Liver (tissue), 9 donors: ENCODE results near the gene ECI1. TPM values are rescaled to one million over a fixed set of nuclear protein-coding genes. Genes with fewer than 3 reads are reported as not detected.

Source experiments
- DNase-seq: peaks from one replicate; pipeline ENCODE4 v3.0.0-alpha.2; 2017; ENCODE audit warnings: low spot score
- H3K27ac ChIP-seq, 2 donors: one replicate each; pipeline ENCODE4 v1.7.0; 2013; ENCODE audit warnings: inconsistent platforms in 2 of 2, low read length in 2 of 2, control low read depth in 1 of 2, low read depth in 1 of 2, mild to moderate bottlenecking in 1 of 2
- H3K27me3 ChIP-seq, 4 donors: one replicate each; pipeline versions ENCODE4 v1.6.1 to v1.7.0; 2013; ENCODE audit warnings: low read length in 3 of 4, inconsistent platforms in 1 of 4, mild to moderate bottlenecking in 1 of 4, moderate library complexity in 1 of 4; ENCODE audit not compliant: control insufficient read depth in 4 of 4, insufficient read depth in 4 of 4
- H3K36me3 ChIP-seq, 4 donors: one replicate each; pipeline versions ENCODE4 v1.6.1 to v1.7.0; 2013; ENCODE audit warnings: low read length in 3 of 4, mild to moderate bottlenecking in 3 of 4, low read depth in 1 of 4, moderate library complexity in 1 of 4; ENCODE audit not compliant: control insufficient read depth in 4 of 4, insufficient read depth in 3 of 4
- H3K4me1 ChIP-seq, 4 donors: one replicate each; pipeline versions ENCODE4 v1.6.1 to v1.7.0; 2013; ENCODE audit warnings: low read length in 3 of 4, mild to moderate bottlenecking in 3 of 4, moderate library complexity in 1 of 4; ENCODE audit not compliant: control insufficient read depth in 4 of 4, insufficient read depth in 4 of 4
- H3K4me3 ChIP-seq, 3 donors: one replicate each; pipeline versions ENCODE4 v1.6.1 to v1.7.0; 2013; ENCODE audit warnings: low read length in 3 of 3, control low read depth in 1 of 3, low read depth in 1 of 3, mild to moderate bottlenecking in 1 of 3
- H3K9ac ChIP-seq, 2 donors: one replicate each; pipeline ENCODE4 v1.7.0; 2013; ENCODE audit warnings: low read length in 2 of 2, mild to moderate bottlenecking in 2 of 2, moderate library complexity in 2 of 2, control low read depth in 1 of 2, low read depth in 1 of 2
- H3K9me3 ChIP-seq, 4 donors: one replicate each; pipeline versions ENCODE4 v1.6.1 to v1.7.0; 2013; ENCODE audit warnings: low read length in 3 of 4; ENCODE audit not compliant: control insufficient read depth in 4 of 4
- ATF3 ChIP-seq: IDR thresholded peaks from 2 replicates; pipeline ENCODE4 v1.6.1; 2016; ENCODE audit warnings: antibody characterized with exemption
- EGR1 ChIP-seq, 2 donors: IDR thresholded peaks; 2 replicates each; pipeline ENCODE4 v1.6.1; 2016 to 2018; ENCODE audit warnings: antibody characterized with exemption in 2 of 2, low read depth in 2 of 2
- FOXA1 ChIP-seq: IDR thresholded peaks from 2 replicates; pipeline ENCODE4 v1.6.1; 2016; ENCODE audit warnings: antibody characterized with exemption
- FOXA2 ChIP-seq: IDR thresholded peaks from 2 replicates; pipeline ENCODE4 v1.6.1; 2016; ENCODE audit warnings: antibody characterized with exemption
- GABPA ChIP-seq, 2 donors: IDR thresholded peaks in 1 of 2; conservative IDR thresholded peaks in 1 of 2; 2 replicates each; pipeline ENCODE4 v1.6.1; 2016; ENCODE audit warnings: antibody characterized with exemption in 2 of 2, mild to moderate bottlenecking in 1 of 2, moderate library complexity in 1 of 2
- HNF4A ChIP-seq, 2 donors: conservative IDR thresholded peaks; 2 replicates each; pipeline ENCODE4 v1.6.1; 2016; ENCODE audit warnings: antibody characterized with exemption in 2 of 2, mild to moderate bottlenecking in 2 of 2
- HNF4G ChIP-seq: IDR thresholded peaks from 2 replicates; pipeline ENCODE4 v1.6.1; 2016; ENCODE audit warnings: antibody characterized with exemption
- JUND ChIP-seq, 2 donors: IDR thresholded peaks; 2 replicates each; pipeline ENCODE4 v1.6.1; 2016; ENCODE audit warnings: antibody characterized with exemption in 2 of 2
- MAX ChIP-seq: IDR thresholded peaks from 2 replicates; pipeline ENCODE4 v1.6.1; 2016; ENCODE audit warnings: antibody characterized with exemption
- NR2F2 ChIP-seq: IDR thresholded peaks from 2 replicates; pipeline ENCODE4 v1.6.1; 2016; ENCODE audit warnings: antibody characterized with exemption
- RAD21 ChIP-seq, 2 donors: IDR thresholded peaks; 2 replicates each; pipeline ENCODE4 v1.6.1; 2016; ENCODE audit warnings: antibody characterized with exemption in 2 of 2, mild to moderate bottlenecking in 2 of 2
- REST ChIP-seq: IDR thresholded peaks from 2 replicates; pipeline ENCODE4 v1.6.1; 2016; ENCODE audit warnings: antibody characterized with exemption, mild to moderate bottlenecking
- RXRA ChIP-seq, 2 donors: IDR thresholded peaks; 2 replicates each; pipeline ENCODE4 v1.6.1; 2017 to 2018; ENCODE audit warnings: antibody characterized with exemption in 2 of 2, mild to moderate bottlenecking in 1 of 2
- SP1 ChIP-seq: IDR thresholded peaks from 2 replicates; pipeline ENCODE4 v1.6.1; 2018; ENCODE audit warnings: antibody characterized with exemption, mild to moderate bottlenecking
- TAF1 ChIP-seq: conservative IDR thresholded peaks from 2 replicates; pipeline ENCODE4 v1.6.1; 2016; ENCODE audit warnings: antibody characterized with exemption, mild to moderate bottlenecking
- YY1 ChIP-seq: IDR thresholded peaks from 2 replicates; pipeline ENCODE4 v1.6.1; 2016; ENCODE audit warnings: antibody characterized with exemption, mild to moderate bottlenecking
- WGBS: extraction: QIAGEN DNeasy Blood & Tissue Kit; methylation state at CpG from one replicate; pipeline ENCODE4 v1.1.7; 2013; 5-methylcytosine and 5-hydroxymethylcytosine counted together
- polyA plus RNA-seq, 2 donors: library from polyadenylated mRNA; stranded (reverse) in 1 of 2; unstranded in 1 of 2; fragments of 200-250 nt in 1 of 2; fragments of >200 nt in 1 of 2; fragmentation: Nextera tagmentation in 1 of 2; extraction: Ambion mirVana in 1 of 2; gene quantifications; one replicate each; pipeline versions ENCODE4 v1.2.1 to v1.2.3, GENCODE V29; 2013 to 2015
- total RNA-seq, 2 donors: library from RNA; depleted of rRNA; stranded (reverse); fragments of >200 nt; gene quantifications; one replicate each; pipeline ENCODE4 v1.2.3, GENCODE V29; 2014
- TF ChIP-seq, protein P1 (sequence below): fragments of 150-350 bp; IDR thresholded peaks from 2 replicates; pipeline ENCODE4 v1.5.1; 2017; ENCODE audit warnings: improper control_type of control experiment, low read depth, low read length; ENCODE audit not compliant: missing input control
- TF ChIP-seq, protein P2 (sequence below): IDR thresholded peaks from 2 replicates; pipeline ENCODE4 v1.6.1; 2016; ENCODE audit warnings: antibody characterized with exemption
- donor health status: healthy.
- donor health status: healthy.
- donor health status: healthy.
- donor health status: healthy.
- donor health status: healthy.

The ECI1 gene
- total and polyA plus RNA-seq, 4 donors, result 36.8 to 107 (median 79.5) TPM

DNA sequence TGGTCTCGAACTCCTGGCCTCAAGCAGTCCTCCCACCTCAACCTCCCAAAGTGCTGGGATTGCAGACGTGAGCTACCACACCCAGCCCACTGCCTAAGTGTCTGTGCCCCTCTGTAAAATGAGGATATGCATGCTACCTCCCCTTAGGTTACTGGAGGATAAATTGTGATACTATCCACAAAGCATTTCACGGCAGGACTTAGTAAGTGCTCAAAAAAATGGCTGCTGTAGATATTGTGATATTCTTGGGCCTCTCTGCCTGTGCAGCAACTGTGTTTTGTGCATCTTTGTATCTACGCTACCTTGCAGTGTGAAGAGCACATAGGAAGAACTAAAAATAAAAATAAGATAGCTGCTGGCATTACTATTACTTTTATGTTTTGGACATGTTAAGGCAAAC lies 53.1 kb downstream of the ECI1 start:
- H3K27me3 ChIP-seq, result peaks cover 0 to 2% (median 0%) of the 10 kb centered on the region in 4 donors
- H3K9ac ChIP-seq, result no peak overlapping the region
- H3K27ac ChIP-seq, result no peak overlapping the region
- no peaks in the 10 kb centered on the region for H3K36me3 ChIP-seq
- TF ChIP-seq GABPA (IDR thresholded peaks at IDR 0.05 in 1 of 2, conservative IDR thresholded peaks at IDR 0.05 in 1 of 2) (no peak), JUND (IDR thresholded peaks at IDR 0.05) (no peak), EGR1 (IDR thresholded peaks at IDR 0.05; ENCODE audit: low read depth in 2 of 2) (no peak), TAF1 (no peak), HNF4G (no peak), REST (no peak), SP1 (no peak), FOXA2 (no peak), HNF4A (conservative IDR thresholded peaks at IDR 0.05) (no peak), RXRA (IDR thresholded peaks at IDR 0.05) (no peak), FOXA1 (no peak), RAD21 (IDR thresholded peaks at IDR 0.05) (no peak), MAX (no peak), ATF3 (no peak), YY1 (no peak)
- TF ChIP-seq, protein P1, sequence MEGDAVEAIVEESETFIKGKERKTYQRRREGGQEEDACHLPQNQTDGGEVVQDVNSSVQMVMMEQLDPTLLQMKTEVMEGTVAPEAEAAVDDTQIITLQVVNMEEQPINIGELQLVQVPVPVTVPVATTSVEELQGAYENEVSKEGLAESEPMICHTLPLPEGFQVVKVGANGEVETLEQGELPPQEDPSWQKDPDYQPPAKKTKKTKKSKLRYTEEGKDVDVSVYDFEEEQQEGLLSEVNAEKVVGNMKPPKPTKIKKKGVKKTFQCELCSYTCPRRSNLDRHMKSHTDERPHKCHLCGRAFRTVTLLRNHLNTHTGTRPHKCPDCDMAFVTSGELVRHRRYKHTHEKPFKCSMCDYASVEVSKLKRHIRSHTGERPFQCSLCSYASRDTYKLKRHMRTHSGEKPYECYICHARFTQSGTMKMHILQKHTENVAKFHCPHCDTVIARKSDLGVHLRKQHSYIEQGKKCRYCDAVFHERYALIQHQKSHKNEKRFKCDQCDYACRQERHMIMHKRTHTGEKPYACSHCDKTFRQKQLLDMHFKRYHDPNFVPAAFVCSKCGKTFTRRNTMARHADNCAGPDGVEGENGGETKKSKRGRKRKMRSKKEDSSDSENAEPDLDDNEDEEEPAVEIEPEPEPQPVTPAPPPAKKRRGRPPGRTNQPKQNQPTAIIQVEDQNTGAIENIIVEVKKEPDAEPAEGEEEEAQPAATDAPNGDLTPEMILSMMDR, result no peak
- TF ChIP-seq, protein P2, sequence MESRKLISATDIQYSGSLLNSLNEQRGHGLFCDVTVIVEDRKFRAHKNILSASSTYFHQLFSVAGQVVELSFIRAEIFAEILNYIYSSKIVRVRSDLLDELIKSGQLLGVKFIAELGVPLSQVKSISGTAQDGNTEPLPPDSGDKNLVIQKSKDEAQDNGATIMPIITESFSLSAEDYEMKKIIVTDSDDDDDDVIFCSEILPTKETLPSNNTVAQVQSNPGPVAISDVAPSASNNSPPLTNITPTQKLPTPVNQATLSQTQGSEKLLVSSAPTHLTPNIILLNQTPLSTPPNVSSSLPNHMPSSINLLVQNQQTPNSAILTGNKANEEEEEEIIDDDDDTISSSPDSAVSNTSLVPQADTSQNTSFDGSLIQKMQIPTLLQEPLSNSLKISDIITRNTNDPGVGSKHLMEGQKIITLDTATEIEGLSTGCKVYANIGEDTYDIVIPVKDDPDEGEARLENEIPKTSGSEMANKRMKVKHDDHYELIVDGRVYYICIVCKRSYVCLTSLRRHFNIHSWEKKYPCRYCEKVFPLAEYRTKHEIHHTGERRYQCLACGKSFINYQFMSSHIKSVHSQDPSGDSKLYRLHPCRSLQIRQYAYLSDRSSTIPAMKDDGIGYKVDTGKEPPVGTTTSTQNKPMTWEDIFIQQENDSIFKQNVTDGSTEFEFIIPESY, result no peak
- H3K4me3 ChIP-seq, result no peak overlapping the region
- DNase-seq, result no peak
- 76% methylated on average over 4 of the region's 4 CpGs for WGBS
- H3K4me1 ChIP-seq, result peaks cover 2 to 11% (median 4%) of the 10 kb centered on the region in 4 donors
- no peaks in the 10 kb centered on the region for H3K9me3 ChIP-seq

DNA sequence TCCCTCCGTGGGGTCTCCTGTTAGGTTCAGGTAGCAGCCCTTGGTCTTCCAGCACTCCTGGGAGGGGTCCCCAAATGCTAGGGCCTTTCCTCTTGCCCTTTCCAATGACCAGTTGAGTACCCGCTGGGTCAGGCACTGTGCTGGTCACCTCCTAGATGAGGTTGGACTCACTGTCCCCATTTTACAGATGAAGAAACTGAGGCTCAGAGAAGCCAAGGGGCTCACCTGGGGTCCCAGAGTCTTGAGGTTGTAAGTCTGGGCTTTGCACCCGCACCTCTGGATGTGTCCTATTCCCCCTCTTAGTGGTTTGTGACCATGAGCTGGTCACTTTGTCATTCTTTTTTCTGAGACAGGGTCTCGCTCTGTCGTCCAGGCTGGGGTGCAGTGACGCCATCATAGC lies 53.6 kb downstream of the ECI1 start:
- 82% methylated on average over 6 of the region's 6 CpGs for WGBS
- H3K4me1 ChIP-seq, result peaks cover 2 to 11% (median 4%) of the 10 kb centered on the region in 4 donors
- H3K9me3 ChIP-seq, result no peaks in the 10 kb centered on the region
- no peak overlapping the region for H3K9ac ChIP-seq
- H3K36me3 ChIP-seq, result no peaks in the 10 kb centered on the region
- no peak for DNase-seq
- peaks cover 0 to 2% (median 0%) of the 10 kb centered on the region in 4 donors for H3K27me3 ChIP-seq
- H3K4me3 ChIP-seq, result no peak overlapping the region
- H3K27ac ChIP-seq, result no peak overlapping the region
- TF ChIP-seq REST (no peak), RAD21 (IDR thresholded peaks at IDR 0.05) (no peak), RXRA (IDR thresholded peaks at IDR 0.05) (no peak), NR2F2 (no peak), MAX (no peak), EGR1 (IDR thresholded peaks at IDR 0.05; ENCODE audit: low read depth in 2 of 2) (no peak), SP1 (no peak), JUND (IDR thresholded peaks at IDR 0.05) (no peak), FOXA2 (no peak), GABPA (IDR thresholded peaks at IDR 0.05 in 1 of 2, conservative IDR thresholded peaks at IDR 0.05 in 1 of 2) (no peak)
- TF ChIP-seq, protein P1, result no peak
